Osteoblast (primary cell): ENCODE results near the gene CRTC2. TPM values are rescaled to one million over a fixed set of nuclear protein-coding genes. Genes with fewer than 3 reads are reported as not detected.
"Not testable (repeated sequence)": the region's sequence is repeated elsewhere in the genome, so short reads cannot be mapped to it uniquely, and the experiment has no call there.

ENCODE experiments used
- DNase-seq: peaks from one replicate; pipeline ENCODE4 v3.0.0; 2011; ENCODE audit warnings: low spot score, mixed read lengths; ENCODE audit not compliant: insufficient read length; ENCODE audit errors: missing footprints
- H2AFZ ChIP-seq: 2 replicates; pipeline ENCODE4 v1.6.0; 2011; ENCODE audit warnings: mild to moderate bottlenecking, low read length
- H3K27ac ChIP-seq: 2 replicates; pipeline ENCODE4 v1.5.1; 2011; ENCODE audit warnings: mild to moderate bottlenecking, low read depth, low read length, moderate library complexity
- H3K27me3 ChIP-seq: 2 replicates; pipeline ENCODE4 v1.6.0; 2012; ENCODE audit warnings: mild to moderate bottlenecking, control low read depth, inconsistent platforms, low read length, moderate library complexity; ENCODE audit not compliant: insufficient read depth
- H3K36me3 ChIP-seq: 2 replicates; pipeline ENCODE4 v1.5.1; 2011; ENCODE audit warnings: mild to moderate bottlenecking, low read length, control low read depth, moderate library complexity; ENCODE audit not compliant: insufficient read depth
- H3K4me1 ChIP-seq: 2 replicates; pipeline ENCODE4 v1.5.1; 2011; ENCODE audit warnings: mild to moderate bottlenecking, low read length, control low read depth, moderate library complexity; ENCODE audit not compliant: insufficient read depth
- H3K4me2 ChIP-seq: 2 replicates; pipeline ENCODE4 v1.6.0; 2011; ENCODE audit warnings: mild to moderate bottlenecking, low read length; ENCODE audit not compliant: insufficient read depth
- H3K4me3 ChIP-seq: fragments of 200-600 bp; sonication (generic); 3 replicates; pipeline ENCODE4 v1.5.1; 2012; ENCODE audit warnings: mild to moderate bottlenecking, low read length, inconsistent platforms; ENCODE audit not compliant: insufficient read depth
- H3K79me2 ChIP-seq: 2 replicates; pipeline ENCODE4 v1.6.0; 2012; ENCODE audit warnings: mild to moderate bottlenecking, low read length, control low read depth, inconsistent platforms; ENCODE audit not compliant: insufficient read depth
- H3K9me3 ChIP-seq: 2 replicates; pipeline ENCODE4 v1.5.1; 2011; ENCODE audit warnings: low read depth, low read length, control low read depth
- H4K20me1 ChIP-seq: 2 replicates; pipeline ENCODE4 v1.6.0; 2012; ENCODE audit warnings: mild to moderate bottlenecking, low read length, control low read depth; ENCODE audit not compliant: insufficient read depth
- CTCF ChIP-seq: IDR thresholded peaks from 2 replicates; pipeline ENCODE4 v1.5.1; 2011; ENCODE audit warnings: mild to moderate bottlenecking, low read depth, low read length, moderate library complexity; ENCODE audit errors: extremely low read depth
- total RNA-seq: library from RNA; depleted of rRNA; stranded (reverse); fragments of >200 nt; gene quantifications from 2 replicates; pipeline ENCODE4 v1.2.3, GENCODE V29; 2012

Gene CRTC2
- total RNA-seq, 1 donor, result 4.7 TPM

DNA sequence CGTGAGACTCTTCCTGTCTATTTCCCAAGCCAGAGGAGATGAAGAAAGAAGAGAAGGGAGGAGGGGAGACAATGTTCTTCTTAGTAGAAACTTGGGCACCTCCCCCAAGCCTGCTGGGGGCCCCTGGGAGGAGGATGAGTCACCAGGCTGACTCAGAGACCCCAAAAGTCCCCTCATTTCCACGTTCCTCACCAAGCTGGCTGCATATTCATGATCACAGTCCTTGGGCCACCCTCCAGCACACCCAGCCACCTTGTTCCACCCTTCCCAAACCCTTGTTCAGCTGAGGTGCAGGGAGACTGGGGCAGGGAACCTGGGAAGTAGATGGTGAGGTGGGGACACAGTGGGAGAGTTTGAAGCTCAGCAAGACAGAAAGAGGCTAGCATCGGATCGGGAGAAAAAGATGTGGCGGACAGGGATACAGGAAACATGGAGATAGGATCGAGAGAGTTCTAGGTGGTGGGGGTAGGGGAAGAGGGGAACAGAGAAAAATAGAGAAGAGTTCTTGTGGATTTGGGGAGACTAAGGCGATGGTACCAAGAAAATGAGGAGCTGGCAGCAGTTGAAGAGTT is 27.0 kb upstream of the CRTC2 start:
- Histone ChIP-seq H3K79me2 (peaks cover 28% of the 10 kb centered on the region), H3K36me3 (peaks cover 34% of the 10 kb centered on the region), H3K4me2 (peak overlapping the region; percentile 99), H3K27ac (peak overlapping the region; percentile 82), H4K20me1 (peaks cover 9% of the 10 kb centered on the region), H2AFZ (peak overlapping the region; percentile 81), H3K27me3 (no peaks in the 10 kb centered on the region), H3K4me1 (peaks cover 22% of the 10 kb centered on the region), H3K9me3 (no peaks in the 10 kb centered on the region), H3K4me3 (peak overlapping the region; percentile 90)
- DNase-seq, result peak; percentile 89
- no peak for TF ChIP-seq CTCF

GRCh38 chr1:153984123-153984894 is 25.9 kb upstream of the CRTC2 start:
- Histone ChIP-seq H4K20me1 (peaks cover 9% of the 10 kb centered on the region), H3K27me3 (no peaks in the 10 kb centered on the region), H3K4me1 (peaks cover 22% of the 10 kb centered on the region), H3K4me2 (peak overlapping the region; percentile 99), H3K79me2 (peaks cover 28% of the 10 kb centered on the region), H3K27ac (no peak overlapping the region), H3K9me3 (no peaks in the 10 kb centered on the region), H3K4me3 (peak overlapping the region; percentile 90), H2AFZ (no peak overlapping the region), H3K36me3 (peaks cover 41% of the 10 kb centered on the region)
- no peak for TF ChIP-seq CTCF
- no peak for DNase-seq

DNA sequence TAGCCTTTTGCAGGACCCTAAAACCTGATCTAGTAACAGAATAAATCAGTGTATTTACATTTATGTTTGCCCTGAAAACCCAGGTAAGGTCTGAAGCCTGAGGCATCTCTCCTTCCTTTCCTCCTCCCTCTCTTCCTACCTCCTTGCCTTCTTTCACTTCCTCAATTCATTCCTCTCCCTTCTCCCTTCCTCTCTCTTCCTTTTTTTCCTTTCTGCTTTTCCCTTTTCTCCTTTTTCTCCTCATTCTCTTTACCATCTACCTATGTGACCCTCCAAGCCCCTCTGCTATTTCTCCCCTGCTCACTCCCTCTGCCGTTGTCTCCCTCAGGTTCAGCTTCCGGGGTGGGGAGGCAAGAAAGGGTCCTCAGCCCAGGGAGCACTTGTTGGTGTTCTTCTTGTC is 23.3 kb upstream of the CRTC2 start:
- not testable (repeated sequence) for DNase-seq, H3K4me3 ChIP-seq, H4K20me1 ChIP-seq, H2AFZ ChIP-seq, H3K9me3 ChIP-seq, H3K27me3 ChIP-seq, H3K4me2 ChIP-seq, H3K27ac ChIP-seq
- Histone ChIP-seq H3K4me1 (peaks cover 32% of the 10 kb centered on the region), H3K79me2 (peaks cover 42% of the 10 kb centered on the region), H3K36me3 (peaks cover 49% of the 10 kb centered on the region)

DNA sequence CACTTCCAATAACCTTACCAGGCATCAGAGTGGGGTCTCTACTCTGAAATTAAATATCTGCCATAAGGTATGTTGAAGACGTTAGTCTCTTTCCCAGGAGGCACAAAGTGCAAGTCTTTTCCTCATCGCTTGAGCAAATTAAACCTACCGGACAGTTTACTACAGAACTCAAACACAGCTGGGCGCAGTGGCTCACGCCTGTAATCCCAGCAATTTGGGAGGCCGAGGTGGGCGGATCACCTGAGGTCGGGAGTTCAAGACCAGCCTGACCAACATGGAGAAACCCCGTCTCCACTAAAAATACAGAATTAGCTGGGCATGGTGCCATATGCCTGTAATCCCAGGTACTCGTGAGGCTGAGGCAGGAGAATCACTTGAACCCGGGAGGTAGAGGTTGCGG is 20.7 kb upstream of the CRTC2 start:
- H3K27ac ChIP-seq, H3K9me3 ChIP-seq, DNase-seq, H3K4me2 ChIP-seq, H3K4me3 ChIP-seq, H3K27me3 ChIP-seq, H2AFZ ChIP-seq, H4K20me1 ChIP-seq: not testable (repeated sequence)
- peaks cover 34% of the 10 kb centered on the region for H3K79me2 ChIP-seq
- H3K4me1 ChIP-seq, result peaks cover 25% of the 10 kb centered on the region
- H3K36me3 ChIP-seq, result peaks cover 59% of the 10 kb centered on the region
